CD4-positive, alpha-beta T cell treated with Interleukin-15 for 1 hour (primary cell): ENCODE measurements around the gene GRIN2C.
A peak's percentile ranks its signal among the peaks of the same experiment; 100 is the strongest.
"Not testable (repeated sequence)": the region's sequence is repeated elsewhere in the genome, so short reads cannot be mapped to it uniquely, and the experiment has no call there.

Source experiments
- DNase-seq: peaks from one replicate; pipeline ENCODE4 v3.0.0-alpha.2; 2020

The GRIN2C gene

DNA sequence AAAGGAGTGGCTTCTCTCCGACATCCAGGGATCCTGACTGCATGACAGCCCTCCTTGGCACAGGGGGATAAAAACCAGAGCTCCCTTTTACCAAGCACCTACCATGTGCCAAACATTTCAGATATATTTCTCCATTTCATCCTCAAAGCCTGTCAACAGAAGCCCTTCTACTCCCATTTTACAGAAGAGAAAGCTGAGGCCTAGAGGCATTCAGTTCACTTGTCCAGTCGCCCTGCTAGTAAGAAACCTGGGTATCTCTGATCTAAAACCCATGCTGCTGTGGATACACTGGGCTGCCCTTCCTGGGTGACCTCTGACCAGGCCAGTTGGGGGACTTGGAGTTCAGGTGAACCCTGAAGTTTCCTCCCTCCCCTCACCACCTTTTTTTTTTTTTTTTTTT is 19.0 kb upstream of the GRIN2C start:
- no peak for DNase-seq

DNA sequence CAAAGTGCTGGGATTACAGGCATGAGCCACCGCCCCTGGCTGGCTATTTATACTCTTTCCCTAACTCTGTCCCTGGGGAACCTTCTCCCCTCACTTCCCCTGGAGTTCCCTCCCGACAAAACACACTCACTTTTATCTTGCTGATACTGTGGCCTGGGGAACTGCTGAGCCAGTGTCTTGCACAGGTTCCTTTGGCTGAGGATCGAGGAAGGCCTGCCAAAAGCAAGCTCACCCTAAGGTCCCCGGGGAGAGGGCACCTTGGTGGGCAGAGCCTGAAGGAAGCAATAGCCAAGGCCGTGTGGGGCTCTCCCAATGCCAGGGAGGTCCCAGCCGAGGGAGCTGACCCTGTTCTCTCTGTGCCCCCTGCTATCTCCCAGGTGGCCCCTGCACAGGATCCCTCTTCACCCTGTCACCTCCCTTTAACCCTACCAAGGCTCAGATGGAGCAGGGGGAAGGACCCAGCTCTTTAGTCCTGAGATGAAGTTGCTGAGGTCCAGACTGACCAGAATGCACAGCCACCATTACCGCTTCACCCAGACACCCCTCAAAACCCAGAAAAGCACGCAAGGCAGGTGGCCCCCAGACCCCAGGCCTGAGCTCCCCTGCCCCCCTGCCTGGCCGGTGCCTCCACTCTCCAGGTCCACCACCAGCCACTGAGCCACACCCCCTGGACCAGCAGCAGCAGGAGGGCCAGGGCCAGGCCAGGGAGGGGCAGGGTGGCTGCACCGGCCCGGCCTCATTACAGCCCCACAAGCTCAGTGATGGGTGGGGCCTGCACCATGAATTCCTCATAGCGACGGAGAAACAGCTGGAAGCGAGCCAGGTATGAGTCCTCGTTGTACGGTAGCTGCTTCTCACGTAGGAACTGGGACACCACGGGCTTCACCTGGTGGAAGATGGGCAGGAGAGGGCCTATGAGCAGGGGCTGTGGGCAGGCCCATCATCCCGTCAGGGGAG is 18.2 kb upstream of the GRIN2C start:
- no peak for DNase-seq

DNA sequence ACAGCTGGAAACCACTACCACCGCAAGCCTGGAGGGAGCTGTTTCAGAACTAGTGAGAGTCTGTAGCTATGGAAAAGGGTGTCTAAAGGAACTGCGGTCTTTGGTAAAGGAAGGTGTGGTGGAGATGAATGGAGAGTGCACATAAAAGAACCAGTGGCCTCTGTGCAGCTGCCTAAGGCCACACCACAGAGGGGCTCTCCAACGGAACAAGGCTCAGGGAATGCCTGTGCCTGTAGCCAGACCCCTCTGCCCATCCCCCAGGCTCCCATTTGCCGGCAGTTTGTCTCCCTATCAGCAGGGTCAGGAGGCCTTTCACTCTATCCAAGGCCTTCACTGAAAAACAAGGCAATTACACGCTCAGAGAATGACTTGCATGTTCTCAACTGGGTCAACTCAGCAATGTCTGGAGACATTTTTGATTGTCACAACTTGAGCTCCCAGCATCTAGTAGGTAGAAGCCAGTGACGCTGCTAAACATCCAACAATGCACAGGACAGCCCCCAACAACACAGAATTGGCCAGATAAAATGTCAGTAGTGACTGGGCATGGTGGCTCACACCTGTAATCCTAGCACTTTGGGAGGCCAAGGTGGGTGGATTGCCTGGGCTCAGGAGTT is 16.4 kb upstream of the GRIN2C start:
- DNase-seq: no peak

DNA sequence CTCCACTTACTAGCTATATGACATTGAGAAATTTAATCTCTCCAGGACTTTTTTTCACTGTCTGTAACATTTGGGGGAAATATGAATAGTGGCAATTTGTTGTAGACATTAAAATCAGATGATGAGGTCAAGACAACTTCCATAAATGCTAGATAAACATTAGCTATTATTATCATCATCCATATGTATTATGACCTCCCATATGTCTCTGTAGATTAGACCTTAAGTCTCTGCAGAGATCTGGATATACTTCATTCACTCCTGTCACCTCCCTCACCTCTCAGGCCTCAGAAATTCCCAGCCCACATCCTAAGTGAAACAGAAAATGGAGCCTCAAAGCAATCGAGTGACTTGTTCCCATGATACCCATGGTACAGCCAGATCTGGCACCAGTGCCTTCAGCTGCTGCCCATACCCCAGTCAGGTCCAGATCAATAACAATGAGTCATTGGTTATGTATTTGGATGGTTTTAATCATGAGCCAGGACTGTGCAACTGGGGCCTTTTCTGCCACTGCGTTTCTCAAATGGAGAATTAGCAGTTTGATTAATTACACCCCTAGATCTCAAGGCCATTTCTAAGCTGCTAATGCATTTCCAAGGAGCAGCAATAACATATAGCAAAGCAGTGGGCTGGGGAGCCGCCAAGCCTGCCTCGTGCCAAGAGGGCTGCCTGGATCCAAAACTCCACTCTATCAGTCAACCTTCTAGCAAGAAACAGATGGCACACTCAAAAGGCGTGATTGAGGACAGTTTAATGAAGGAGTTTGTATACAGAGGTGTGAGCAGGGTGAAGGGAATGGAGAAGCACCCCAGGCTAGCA is 15.7 kb upstream of the GRIN2C start:
- DNase-seq: no peak

DNA sequence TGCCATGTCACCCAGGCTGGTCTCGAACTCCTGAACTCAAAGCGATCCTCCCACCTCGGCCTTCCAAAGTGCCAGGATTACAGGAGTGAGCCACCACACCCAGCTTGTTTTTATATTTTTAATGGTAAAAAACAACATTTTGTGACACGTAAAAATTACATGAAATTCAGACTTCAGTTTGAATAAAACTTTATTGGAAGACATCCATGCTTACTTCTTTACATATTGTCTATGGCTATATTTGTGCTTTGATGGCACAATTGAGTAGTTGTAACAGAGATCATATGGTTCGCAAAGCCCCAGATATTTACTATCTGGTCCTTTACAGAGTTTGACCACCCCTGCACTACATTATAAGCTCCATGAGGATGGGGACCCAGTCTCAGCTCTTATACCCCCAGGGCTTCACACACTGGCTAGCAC is 14.9 kb upstream of the GRIN2C start:
- DNase-seq: no peak

DNA sequence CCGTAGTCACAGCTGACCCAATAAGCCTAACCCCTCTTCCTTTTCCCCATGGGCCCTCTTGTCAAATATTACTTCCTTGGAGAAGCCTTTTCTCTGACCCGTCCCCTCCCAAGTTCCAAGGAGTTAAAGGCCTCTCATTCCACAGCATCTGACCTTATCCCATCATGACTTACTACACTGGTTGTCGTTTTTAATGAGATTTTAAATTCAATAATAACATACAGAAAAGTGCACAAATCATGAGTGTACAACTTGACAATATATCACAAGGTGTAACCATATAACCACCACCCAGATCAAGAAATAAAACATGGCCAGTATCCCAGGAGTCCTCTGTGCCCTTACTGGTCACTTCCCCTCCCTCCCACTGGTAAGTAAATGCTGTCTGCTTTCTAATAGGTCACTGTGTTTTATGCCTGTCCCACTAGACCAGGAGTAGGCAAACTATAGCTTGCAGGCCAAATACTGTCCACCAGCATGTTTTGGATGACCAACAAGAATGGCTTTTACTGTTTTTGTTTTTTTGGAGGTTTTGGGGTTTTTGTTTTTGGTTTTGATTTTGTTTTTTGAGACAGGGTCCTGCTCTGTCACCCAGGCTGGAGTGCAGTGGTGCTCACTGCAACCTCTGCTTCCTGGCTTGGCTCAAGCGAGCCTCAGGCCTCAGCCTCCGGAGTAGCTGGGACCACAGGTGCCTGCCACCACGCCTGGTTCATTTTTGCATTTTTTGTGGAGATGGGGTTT is 14.4 kb upstream of the GRIN2C start:
- no peak for DNase-seq

DNA sequence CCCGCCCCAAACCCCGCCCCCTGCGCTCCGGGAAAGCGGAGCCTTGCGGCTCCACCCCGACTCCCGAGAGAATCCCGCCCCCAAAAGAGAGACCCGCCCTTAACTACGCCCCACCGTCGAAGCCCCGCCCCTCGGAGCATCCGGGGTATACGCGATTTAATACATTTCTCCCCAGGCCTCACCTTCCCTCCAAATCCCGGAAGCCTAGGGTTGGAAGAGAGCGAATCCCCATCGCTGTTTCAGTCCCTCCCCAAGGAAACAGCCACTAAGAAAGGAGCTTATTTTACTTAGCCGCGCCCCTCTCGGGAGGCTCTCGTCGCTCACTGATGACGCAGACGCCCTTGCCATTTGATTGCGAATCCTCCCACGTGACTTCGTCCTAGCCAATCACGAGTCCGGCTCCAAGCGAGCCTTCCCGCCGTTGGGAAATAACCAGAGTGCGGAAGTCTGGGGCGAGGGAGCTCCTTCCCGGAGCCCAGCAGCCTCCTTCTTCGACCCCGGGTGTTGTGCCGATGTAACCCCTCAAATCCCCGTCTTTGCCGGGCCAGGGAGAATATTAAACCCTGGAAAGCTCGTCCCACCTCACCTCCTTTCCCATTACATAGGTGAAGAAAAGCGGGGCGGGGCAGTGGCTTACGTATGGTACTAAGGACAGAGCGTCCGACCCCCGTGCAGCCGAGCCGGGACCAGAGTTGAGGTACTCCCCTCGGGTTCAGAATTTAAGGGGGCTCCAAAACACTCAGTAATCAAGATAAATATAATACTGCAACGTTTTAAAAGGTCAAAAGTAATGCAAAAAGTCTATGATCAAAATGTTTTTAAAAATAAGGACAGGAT is 13.6 kb upstream of the GRIN2C start:
- peak; percentile 99 for DNase-seq

DNA sequence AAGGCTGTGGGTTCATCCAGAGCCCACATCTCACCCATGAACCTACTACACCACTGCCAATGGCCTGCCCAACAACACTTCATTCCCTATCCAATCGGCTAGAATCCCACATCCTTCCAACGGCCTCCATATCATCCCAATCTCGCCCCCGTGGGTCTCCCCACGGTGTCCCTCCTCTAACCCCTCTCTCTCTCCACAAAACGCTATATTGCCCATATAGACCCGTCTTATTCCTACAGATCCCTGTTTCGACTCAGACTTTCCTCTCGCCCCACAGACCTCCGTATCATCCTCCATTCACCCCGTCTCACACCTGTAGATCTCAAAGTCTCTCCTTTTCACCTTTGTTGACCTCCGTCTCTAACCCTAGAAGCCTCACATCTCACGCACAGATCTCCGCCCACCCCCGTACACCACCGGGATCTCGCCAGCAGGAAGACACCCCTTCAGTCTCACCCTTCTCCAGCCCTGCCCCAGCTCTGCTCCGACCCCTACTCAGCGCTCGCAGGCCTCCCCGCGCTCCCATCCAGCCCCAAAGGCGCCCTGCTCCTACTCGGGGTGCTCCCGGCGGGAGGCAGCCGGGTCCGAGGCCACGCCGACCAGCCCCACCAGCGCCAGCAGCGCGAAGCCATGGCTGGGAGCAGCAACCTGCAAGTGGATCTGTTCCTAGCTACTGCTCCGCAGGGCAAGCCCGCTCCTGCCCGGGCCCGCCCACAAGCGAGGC is 12.8 kb upstream of the GRIN2C start, which contains the start of gene FDXR:
Gene FDXR, minus strand, starts transcription at position 682 of the 724 bp plus-strand sequence. Its CDS starts 50 bp downstream, at position 632.
- no peak for DNase-seq

DNA sequence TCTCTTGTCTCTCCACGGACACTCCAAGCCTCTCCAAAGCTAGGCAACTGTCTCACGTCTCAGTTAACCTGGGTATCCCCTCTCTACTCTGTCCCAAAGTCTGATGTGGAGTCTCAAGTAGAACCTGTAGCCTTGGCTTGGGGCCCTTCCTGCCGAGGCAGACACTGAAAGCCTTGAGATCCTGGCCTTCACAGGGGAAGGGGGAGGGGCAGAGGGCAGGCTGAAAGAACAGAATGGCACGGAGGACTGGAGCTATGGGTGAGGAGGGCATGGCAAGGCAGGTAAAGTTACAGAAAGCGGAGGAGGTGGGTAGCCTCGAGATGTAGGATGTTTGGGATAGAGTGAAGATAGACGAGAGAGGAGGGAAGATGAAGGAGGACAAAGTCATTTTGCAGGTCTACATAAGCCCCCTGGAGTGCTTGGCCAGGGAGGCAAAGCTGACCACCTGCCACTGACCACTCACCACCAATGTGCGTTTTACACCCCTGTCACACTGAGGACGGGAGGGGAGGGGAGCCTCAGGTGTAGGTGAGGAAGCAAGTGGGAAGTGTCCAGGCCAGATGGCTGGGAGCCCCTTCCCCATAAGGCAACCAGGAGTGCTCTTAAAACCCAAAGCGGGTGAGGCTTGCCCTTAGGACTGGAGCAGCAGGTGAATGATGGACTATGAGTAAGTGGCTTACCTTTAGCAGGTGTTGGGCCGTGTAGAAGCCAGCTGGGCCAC is 11.8 kb upstream of the GRIN2C start:
- DNase-seq: no peak

DNA sequence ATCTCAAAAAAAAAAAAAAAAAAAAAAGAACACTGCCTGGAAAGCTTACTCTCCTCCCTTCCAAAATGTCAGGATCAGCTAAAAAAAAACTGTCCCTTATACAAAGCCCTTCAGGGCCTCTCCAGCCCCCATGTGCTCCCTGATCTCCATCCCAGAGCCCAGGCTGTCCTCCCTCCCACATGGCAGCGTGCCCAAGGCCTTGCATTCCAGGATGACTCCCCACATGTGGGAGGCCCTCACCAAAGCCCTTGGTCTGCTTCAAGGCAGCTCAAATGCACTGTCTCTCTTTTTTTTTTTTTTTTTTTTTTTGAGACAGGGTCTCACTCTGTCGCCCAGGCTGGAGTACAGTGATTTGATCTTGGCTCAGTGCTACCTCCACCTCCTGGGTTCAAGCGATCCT is 10.8 kb upstream of the GRIN2C start:
- DNase-seq: no peak

DNA sequence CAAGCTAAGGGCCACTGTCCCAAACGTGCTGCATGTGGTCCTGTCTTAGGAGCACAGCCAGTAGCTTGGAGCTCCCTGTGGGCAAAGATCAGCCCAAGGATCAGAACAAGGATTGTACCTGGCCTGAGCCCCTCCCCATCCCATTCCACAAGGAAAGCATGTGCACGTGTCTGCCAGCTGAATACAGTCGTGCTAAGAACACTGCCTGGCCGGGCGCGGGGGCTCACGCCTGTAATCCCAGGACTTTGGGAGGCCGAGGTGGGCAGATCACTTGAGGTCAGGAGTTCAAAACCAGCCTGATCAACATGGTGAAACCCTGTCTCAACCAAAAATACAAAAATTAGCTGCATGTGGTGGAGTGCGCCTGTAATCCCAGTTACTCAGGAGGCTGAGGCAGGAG is 10.3 kb upstream of the GRIN2C start:
- DNase-seq: not testable (repeated sequence)

DNA sequence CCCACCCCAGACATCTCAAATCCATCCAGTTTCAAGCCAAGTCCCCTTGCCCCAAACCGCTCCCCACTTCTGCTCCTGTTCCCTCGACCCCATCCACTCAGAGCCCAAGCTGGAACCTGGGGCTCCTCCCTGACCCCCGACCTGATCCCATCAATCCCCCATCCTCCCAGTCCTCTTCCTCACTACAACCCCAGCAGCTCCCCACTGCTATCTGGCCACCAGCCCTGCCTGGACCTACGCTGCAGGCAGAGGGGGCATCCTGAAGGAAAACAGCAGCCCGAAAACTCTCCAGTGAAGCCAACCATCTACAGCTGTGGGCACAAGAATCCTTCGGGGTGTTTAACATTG is 9.2 kb upstream of the GRIN2C start:
- no peak for DNase-seq

DNA sequence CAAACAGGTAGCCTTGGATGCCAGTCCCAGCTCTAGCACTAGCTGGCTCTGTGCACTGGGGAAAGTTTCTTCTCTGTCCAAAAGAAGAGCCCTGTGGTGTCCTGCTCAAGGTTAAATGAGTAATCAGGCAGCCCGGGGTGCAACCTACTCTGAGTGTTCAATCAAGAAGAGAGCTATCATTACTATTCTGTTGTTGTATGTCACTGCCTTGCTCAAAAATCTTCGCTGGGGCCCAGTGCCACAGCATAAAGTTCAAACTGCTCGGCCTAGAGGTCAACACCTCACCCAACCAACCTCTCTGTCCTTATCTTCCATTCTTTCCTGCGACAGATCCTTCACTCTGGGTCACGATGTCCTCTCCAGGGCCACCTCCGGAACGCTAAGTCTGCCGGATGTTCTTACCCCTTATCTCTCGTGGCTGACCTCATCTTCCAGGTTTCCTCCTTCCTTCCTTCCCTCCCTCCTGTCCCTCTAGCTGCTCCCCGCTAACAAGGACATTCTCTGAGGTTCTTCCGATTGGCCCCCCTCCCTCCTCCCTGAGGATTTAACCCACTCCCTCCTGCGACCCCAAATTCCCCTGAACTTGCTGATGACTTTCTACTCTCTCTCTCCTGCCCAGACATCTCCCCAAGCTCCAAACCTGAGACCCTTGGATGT is 8.7 kb upstream of the GRIN2C start:
- DNase-seq: no peak

DNA sequence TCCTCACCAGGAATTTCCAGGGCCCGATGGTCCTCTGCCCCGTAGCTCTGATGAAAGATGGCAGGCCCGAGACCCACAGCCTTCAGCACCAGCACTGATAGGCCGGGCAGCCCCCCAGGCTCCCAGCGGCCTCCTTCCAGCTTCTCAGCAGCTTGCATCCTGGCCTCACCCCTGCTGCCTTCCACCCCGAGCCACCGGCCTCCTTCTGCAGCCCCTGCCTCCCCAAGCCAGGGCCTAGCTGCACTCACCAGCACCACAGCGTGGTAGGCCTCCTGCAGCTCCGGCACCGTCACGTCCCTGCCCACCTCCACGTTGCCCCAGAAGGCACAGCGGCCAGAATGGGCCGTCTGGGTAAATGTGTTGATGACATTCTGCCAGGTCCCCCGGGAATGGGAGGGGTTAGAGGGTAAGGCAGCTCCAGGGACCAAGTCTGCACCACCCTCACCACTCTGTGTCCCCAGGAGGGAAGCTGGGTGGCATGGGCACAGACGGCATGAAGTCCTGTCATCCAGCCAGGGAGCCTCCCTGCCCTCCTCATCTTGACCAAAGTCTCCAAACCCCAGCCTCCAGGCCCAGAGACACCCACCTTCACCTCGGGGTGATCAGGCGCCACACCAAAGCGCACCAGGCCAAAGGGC is 6.6 kb upstream of the GRIN2C start:
- DNase-seq: no peak

DNA sequence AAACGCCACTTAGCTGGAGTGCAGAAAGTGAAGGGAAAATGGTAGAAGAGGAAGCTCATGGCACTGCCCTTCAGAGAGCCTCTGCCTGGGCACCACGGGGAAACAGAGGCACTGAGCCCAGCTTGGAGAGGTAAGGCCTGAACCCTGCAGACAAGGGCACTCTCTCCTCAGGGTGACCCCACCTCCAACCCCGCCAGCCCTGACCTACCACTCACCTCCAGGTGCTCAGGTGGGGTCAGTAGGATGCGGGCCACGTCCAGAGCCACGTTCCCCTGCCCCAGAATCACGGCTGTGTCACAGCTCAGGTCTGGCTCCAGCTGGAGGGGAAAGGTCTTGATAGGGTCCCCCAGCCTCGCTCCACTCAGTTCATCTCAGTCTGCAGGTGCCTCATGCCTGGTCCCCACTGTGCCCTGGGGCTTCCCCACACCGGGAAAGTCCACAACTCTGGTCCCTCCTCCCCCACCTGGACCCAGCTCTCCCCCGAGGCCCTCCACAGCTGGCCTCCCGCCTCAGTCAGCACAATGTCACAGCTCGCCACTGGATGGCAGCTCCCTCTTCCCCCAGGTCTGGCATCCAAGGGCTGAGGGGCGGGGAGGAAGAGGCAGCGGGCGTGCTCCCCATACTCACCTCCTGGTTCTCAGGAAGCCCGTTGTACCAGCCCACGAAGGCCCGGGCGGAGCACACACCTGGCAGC is 6.0 kb upstream of the GRIN2C start:
- no peak for DNase-seq

DNA sequence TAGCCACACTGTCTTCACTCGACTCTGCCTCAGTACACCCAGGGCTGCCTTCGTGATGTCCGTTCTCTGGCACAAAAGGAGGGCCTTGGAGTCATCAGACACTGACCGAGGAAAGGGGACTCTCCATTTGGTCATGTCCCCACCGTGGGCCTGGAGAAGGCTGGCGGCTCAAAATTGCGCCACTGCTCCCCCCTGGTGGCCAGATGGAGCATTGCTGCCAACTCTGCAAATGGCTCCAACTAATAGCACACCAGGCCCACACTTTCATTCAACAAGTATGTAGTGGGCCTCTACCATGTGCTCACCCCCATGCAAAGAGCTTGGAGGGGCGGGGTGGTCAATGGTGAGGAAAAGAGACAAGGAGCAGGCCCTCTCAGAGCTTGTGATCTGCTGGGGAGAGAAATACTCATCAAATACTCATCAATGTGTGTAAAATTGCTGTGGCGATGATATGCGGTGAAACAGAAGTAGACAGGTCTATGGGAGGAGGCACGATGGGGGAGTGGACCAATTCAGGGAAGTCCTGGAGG is 5.2 kb upstream of the GRIN2C start:
- peak; percentile 69 for DNase-seq

DNA sequence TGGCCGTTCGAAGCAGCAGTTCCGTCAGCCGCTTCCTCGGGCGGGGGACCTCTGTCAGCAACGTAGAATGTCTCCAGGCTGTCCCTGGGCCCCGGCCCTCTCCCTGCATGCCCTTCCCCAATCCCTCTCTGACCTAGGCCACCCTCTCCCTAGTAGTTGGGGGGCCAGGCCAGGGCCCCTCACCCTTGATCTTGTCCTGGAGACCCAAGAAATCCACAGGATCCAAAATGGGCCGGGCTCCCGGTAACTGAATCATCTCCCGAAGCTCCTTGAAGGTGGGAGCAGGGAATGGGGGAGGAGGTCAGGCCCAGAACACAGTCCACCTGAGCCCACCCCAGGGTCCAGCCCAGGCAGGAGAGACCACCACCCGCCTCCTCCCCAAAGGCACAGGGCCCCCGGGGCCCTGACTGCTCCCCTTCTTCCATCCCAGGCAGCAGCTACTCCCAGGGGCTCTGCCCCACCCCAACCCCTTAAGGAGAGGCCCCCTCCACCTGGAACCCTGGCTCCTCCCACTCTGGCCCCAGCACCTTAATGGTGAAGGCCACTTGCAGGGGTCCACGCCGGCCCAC is 4.7 kb upstream of the GRIN2C start:
- no peak for DNase-seq
